Measurements from ENCODE around the gene MC5R.
"Not testable (repeated sequence)": the region's sequence is repeated elsewhere in the genome, so short reads cannot be mapped to it uniquely, and the experiment has no call there.

MC5R gene

DNA sequence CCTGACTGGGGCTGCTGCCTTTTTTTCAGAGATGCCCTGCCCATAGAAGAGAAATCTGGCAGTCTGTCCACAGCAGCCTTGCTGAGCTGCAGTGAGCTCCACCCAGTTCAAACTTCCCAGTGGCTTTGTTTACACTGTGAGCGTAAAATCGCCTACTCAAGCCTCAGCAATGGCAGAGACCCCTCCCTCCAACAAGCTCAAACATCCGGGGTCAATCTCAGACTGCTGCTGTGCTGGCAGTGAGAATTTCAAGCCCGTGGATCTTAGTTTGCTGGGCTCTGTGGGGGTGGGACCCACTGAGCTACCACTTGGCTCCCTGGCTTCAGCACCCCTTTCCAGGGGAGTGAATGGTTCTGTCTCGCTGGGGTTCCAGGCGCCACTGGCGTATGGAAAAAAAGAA lies 38.9 kb downstream of the MC5R start:
- not testable (repeated sequence) for DNase-seq

DNA sequence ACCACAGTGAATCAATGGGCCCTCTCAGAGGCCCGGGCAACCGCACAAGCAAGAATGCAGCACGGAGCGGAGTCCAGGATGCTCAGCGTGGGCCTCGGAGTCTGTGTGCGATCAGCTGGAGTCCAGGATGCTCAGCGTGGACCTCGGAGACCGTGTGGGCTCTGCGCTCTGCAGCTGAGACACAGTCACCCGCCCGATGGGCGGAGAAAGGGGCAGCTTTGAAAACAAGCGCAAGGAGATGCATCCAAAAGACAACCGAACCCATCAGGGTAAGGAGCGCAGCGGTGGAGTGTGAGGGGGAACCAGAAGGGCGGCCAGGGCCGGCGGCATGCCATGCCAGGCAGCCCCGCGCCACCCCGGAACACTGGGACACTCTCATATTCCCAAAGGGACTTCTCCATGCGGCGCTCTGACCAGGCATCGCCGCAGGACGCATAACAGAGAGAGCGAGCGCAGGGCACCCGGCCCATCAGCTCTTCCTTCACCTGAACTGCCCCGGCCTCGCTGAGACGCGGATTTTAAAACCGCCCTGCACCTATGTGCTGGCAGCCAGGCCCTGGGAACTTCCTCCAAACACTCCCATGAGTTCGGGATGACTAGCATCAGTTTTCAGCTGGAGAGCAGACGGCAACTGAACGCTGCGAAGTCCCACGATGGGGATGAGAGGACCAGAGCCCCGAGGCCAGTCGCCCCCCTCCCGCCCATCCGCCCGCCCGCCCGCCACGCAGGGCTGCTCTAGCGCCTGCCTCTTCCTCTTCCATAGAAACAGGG lies 44.7 kb downstream of the MC5R start:
- DNase-seq, result no peak

DNA sequence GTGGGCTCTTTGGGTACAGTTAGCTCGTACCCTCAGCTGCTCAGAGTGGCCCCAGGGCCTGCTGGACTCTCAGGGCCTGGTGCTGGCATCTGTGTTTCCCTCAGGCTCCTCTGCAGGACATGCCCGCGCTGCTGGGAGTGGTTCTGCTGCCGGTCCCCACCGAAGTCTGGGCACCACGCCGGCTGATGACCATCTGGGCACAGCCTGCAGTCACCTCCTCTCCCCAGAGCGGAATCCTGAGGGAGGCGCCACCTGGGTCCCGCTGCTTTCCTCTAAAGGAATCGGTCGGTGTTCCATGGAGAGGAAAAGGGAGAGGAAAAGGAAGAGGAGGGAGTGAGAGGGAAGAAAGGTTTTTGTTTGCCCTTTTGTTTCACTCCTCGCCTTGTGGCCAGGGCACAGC lies 47.8 kb downstream of the MC5R start:
- no peak for DNase-seq

DNA sequence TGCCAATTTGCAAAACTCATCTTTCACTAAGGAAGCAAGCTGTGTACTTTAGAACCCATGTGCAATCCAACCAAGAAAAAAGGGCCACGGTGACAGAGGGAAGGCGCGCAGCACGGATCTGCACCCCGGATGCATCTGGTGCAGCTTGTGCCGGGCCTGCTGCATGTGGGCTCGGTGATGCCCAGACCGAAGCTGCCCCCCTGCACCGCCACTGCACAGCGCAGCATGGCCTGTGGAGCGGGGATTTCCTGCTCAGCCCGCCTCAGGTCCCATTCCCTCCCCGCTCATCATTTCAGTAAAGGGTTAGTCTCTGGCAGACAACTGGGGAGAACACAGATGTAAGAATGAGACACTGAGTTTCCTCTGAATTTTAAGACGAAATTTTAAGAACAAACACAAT lies 48.4 kb downstream of the MC5R start:
- no peak for DNase-seq

DNA sequence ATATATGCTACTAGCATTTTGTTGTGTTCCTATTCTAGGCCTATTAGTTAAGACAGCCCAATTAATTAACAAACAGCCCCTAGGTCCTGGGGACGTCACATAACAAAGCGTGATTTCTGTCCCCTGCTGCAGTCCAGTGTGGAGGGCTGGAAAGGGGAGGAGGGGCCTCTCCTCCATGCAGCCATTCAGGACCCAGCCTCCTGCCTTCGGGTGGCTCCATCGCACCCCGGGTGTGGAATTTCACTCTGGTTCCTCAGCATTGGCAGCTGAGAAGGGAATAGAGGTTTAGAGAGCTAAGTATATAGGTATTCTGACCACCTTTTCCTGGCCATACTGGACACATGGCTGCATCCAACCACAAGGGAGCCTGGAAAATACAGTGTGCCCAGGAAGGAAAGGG lies 49.0 kb downstream of the MC5R start:
- DNase-seq, result no peak

DNA sequence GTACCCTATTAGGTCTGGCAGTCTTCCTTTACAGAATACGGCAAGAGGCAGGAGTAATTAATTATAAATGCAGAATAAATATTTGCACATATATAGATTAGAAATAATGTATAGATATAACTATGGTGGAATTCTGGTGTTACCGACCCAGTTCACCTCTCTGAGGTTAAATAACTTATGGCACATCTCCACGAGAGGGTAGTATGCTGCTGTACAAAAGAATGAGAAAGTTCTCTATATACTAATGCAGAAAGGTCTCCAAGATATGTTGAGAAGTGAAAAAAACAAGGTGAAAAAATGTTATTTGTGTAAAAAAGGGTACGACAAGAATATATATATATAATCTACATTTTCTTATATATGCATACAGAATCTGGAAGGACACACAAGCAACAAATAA lies 50.6 kb downstream of the MC5R start:
- no peak for DNase-seq

All from activated CD8-positive, alpha-beta memory T cell treated with anti-CD3 and anti-CD28 coated beads, Interleukin-2, amount 50 U/mL, for 48 hours (primary cell).